Measurements from ENCODE around the gene PAFAH1B1. TPM values are rescaled to one million over a fixed set of nuclear protein-coding genes. Genes with fewer than 3 reads are reported as not detected.

Gene PAFAH1B1
- total RNA-seq, 5 donors from 2014 or later (not counting 1 experiment from before 2014, with no cell fraction given), result 113 to 133 (median 122) TPM

DNA sequence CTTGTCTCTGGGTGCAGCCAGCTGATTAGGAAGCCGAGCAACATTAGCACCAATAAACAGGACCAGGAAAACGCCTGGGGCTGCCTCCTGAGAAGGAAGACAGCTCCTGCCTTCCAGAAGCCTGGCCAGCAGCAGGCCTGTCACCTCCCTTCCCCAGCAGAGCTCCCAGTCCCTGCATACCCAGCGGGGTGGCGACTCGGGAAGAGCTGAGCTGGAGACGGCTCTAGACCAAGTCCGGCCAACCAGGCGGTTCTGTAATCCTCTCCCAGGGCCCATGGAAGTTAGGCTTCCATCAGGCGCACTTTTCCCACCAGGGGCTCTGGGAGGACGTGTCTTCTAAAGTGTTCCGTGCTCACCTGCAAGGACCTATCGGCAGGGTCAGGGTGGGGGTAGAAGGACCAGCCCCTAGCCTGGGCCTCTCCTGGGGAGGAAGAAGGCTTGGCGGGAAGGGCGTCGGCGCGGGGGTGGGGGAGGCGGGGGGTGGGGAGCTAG is 130.1 kb downstream of the PAFAH1B1 start:
- no peak overlapping the region for H3K27ac ChIP-seq (ENCODE audit: low read length)
- DNase-seq (no peak), ATAC-seq (replicated peaks in 1 of 4) (no peak)
- no peak overlapping the region for H3K4me3 ChIP-seq (ENCODE audit: control insufficient read depth in 1 of 2, extremely low read depth in 1 of 2, low read length in 1 of 2)
- Mint-ChIP-seq H3K36me3 (no peaks in the 10 kb centered on the region), H3K4me1 (peaks cover 5 to 6% (median 5%) of the 10 kb centered on the region in 3 donors), H3K9me3 (no peaks in the 10 kb centered on the region), H3K4me3 (peak overlapping the region; percentile 13 to 59 (median 34)), H3K27me3 (peaks cover 12 to 35% of the 10 kb centered on the region in 2 donors), H3K27ac (no peak overlapping the region)
- no peaks in the 10 kb centered on the region for H3K36me3 ChIP-seq (ENCODE audit: control insufficient read depth in 2 of 2, extremely low read depth in 1 of 2, insufficient read depth in 1 of 2, low read length in 1 of 2)
- POLR2A ChIA-PET, result no interaction called here
- peaks cover 0 to 11% of the 10 kb centered on the region in 2 experiments for H3K4me1 ChIP-seq (ENCODE audit: control insufficient read depth in 1 of 2, extremely low read depth in 1 of 2, insufficient read depth in 2 of 2, low read length in 2 of 2)
- CTCF ChIA-PET, result interaction anchor here in 1 of 2 donors (0.6 kb wide), 1 partner anchor 62 kb away, joined by 3 read pairs; no protein-coding TSS in a partner anchor
- WGBS (ENCODE audit: insufficient coverage), result 79% methylated on average over 3 of the region's 18 CpGs
- peaks cover 0 to 59% of the 10 kb centered on the region in 2 experiments for H3K27me3 ChIP-seq (replicated peaks in 1 of 2; ENCODE audit: control insufficient read depth in 2 of 2, extremely low read depth in 1 of 2, insufficient read depth in 2 of 2, low read length in 1 of 2)
- no peaks in the 10 kb centered on the region for H3K9me3 ChIP-seq

DNA sequence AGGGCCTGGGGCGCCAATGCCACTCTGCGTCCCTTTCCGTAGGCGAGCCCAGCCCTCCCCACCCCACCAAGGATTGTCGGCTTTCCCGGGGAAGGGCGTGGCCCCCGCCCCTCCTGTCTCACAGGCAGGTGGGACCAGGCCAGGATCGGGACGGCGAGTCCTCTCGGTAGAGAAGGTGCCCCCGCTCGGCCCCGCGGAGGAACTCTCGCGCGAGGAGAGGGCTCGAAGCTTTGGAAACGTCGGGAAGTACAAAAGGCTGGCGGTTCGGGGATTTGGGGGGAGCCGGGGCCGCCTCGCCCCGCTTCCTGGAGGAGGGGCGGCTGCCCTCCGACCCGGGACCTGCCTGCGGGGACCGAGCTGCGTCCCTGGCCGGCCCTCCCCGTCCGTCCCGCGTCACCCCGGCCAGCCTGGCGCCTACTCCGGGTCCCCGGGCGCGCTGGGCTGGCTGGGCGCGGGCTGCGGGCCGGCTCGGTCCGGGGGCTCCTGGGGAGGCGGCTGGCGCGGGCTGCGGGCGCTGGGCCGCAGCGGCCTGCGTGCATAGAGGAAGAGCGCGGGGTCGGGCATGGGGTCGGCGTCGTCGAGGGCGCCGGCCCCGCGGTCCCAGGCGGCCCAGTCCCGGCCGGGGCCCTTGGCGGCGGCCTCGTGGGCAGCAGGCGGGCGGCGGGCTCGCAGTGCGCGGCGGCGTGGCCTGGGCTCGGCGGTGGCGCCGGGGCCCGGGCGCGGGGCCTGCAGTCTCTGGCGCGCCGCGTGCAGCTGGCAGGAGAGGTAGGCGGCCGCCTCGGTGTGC is 130.7 kb downstream of the PAFAH1B1 start:
- Mint-ChIP-seq H3K9me3 (no peaks in the 10 kb centered on the region), H3K4me1 (peaks cover 5 to 6% (median 5%) of the 10 kb centered on the region in 3 donors), H3K27ac (no peak overlapping the region), H3K4me3 (peak overlapping the region; percentile 44 to 64 (median 59)), H3K36me3 (no peaks in the 10 kb centered on the region), H3K27me3 (peaks cover 12 to 37% of the 10 kb centered on the region in 2 donors)
- CTCF ChIA-PET, result interaction anchor here (0.6 to 0.7 kb wide), 5 partner anchors 10 to 300 kb away, joined by 3 read pairs; no protein-coding TSS in a partner anchor
- DNase-seq (no peak), ATAC-seq (replicated peaks in 1 of 4) (peak; percentile 6 to 49 (median 44))
- 4% methylated on average over 91 of the region's 98 CpGs for WGBS (ENCODE audit: insufficient coverage)
- Histone ChIP-seq H3K36me3 (ENCODE audit: control insufficient read depth in 2 of 2, extremely low read depth in 1 of 2, insufficient read depth in 1 of 2, low read length in 1 of 2) (no peaks in the 10 kb centered on the region), H3K27me3 (replicated peaks in 1 of 2; ENCODE audit: control insufficient read depth in 2 of 2, extremely low read depth in 1 of 2, insufficient read depth in 2 of 2, low read length in 1 of 2) (peaks cover 0 to 63% of the 10 kb centered on the region in 2 experiments), H3K27ac (ENCODE audit: low read length) (no peak overlapping the region), H3K4me3 (ENCODE audit: control insufficient read depth in 1 of 2, extremely low read depth in 1 of 2, low read length in 1 of 2) (peak overlapping the region in 1 of 2 donors; percentile 67), H3K9me3 (no peaks in the 10 kb centered on the region), H3K4me1 (ENCODE audit: control insufficient read depth in 1 of 2, extremely low read depth in 1 of 2, insufficient read depth in 2 of 2, low read length in 2 of 2) (peaks cover 0 to 11% of the 10 kb centered on the region in 2 experiments)
- POLR2A ChIA-PET, result no interaction called here

DNA sequence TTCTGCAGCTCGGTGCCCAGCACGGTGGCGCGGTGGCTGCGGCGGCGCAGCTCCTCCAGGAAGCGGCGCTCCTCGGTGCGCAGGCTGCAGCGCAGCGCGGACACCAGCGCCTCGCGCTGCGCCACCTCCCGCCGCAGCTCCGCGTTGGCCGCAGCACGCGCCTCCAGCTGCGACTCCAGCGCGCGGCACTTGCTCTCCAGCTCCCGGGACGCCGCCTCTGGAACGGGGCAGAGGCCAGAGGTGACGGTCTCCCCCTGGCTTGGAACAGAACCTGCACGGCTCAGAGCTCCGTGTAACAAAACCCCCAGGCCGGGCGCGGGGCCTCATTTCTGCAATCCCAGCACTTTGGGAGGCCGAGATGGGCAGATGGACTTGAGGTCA is 131.3 kb downstream of the PAFAH1B1 start:
- peak overlapping the region in 1 of 2 donors; percentile 67 for H3K4me3 ChIP-seq (ENCODE audit: control insufficient read depth in 1 of 2, extremely low read depth in 1 of 2, low read length in 1 of 2)
- H3K27me3 Mint-ChIP-seq, result peaks cover 12 to 39% of the 10 kb centered on the region in 2 donors
- POLR2A ChIA-PET, result no interaction called here

DNA sequence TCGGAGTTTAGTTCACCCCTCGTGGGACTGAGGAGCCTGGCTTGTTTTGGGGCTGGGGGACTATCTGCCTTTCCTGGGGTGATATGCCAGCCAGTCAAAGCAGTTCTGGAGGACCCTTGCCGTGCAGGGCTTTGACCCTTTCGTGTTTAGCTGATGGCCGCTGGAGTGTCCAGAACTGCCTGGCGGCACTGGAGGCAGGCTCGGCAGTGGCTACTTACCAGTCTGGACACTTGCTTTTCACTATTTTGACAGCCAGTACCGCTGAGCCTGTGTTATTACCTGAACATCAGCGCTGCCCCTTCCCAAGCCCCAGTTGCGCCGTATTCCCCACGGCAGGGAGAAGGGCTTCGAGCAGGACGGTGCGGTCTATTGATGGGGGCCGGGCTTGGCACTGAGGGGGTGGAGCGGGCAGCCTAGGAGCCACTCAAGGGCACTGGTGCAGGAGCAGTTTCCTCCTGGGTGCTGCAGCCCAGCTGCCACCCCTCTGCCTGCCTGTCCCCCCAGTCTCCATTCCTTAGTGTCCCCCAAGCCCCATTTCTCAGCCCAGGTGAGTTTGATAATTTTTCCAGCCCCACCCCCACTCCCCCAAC is 137.4 kb downstream of the PAFAH1B1 start:
- 86% methylated on average over 17 of the region's 17 CpGs for WGBS (ENCODE audit: insufficient coverage)
- no peak overlapping the region for H3K4me3 ChIP-seq (ENCODE audit: control insufficient read depth in 1 of 2, extremely low read depth in 1 of 2, low read length in 1 of 2)
- Mint-ChIP-seq H3K36me3 (no peaks in the 10 kb centered on the region), H3K27me3 (peaks cover 14 to 31% of the 10 kb centered on the region in 2 donors), H3K4me3 (no peak overlapping the region), H3K9me3 (no peaks in the 10 kb centered on the region), H3K4me1 (no peaks in the 10 kb centered on the region), H3K27ac (no peak overlapping the region)
- ATAC-seq (replicated peaks in 1 of 4) (no peak), DNase-seq (no peak)
- H3K27ac ChIP-seq (ENCODE audit: low read length), result no peak overlapping the region
- POLR2A ChIA-PET, result no interaction called here
- peaks cover 0 to 54% of the 10 kb centered on the region in 2 experiments for H3K27me3 ChIP-seq (replicated peaks in 1 of 2; ENCODE audit: control insufficient read depth in 2 of 2, extremely low read depth in 1 of 2, insufficient read depth in 2 of 2, low read length in 1 of 2)
- no peaks in the 10 kb centered on the region for H3K4me1 ChIP-seq (ENCODE audit: control insufficient read depth in 1 of 2, extremely low read depth in 1 of 2, insufficient read depth in 2 of 2, low read length in 2 of 2)
- H3K36me3 ChIP-seq (ENCODE audit: control insufficient read depth in 2 of 2, extremely low read depth in 1 of 2, insufficient read depth in 1 of 2, low read length in 1 of 2), result no peaks in the 10 kb centered on the region
- no peaks in the 10 kb centered on the region for H3K9me3 ChIP-seq
- CTCF ChIA-PET, result no interaction called here

More for the DNA sequence above, 131.3 kb downstream of the PAFAH1B1 start:
- CTCF ChIA-PET, result interaction anchor here (0.6 to 0.7 kb wide), 4 partner anchors 10 to 299 kb away, joined by 3 read pairs; no protein-coding TSS in a partner anchor
- Histone ChIP-seq H3K36me3 (ENCODE audit: control insufficient read depth in 2 of 2, extremely low read depth in 1 of 2, insufficient read depth in 1 of 2, low read length in 1 of 2) (no peaks in the 10 kb centered on the region), H3K4me1 (ENCODE audit: control insufficient read depth in 1 of 2, extremely low read depth in 1 of 2, insufficient read depth in 2 of 2, low read length in 2 of 2) (peaks cover 0 to 11% of the 10 kb centered on the region in 2 experiments), H3K27ac (ENCODE audit: low read length) (no peak overlapping the region), H3K27me3 (replicated peaks in 1 of 2; ENCODE audit: control insufficient read depth in 2 of 2, extremely low read depth in 1 of 2, insufficient read depth in 2 of 2, low read length in 1 of 2) (peaks cover 0 to 63% of the 10 kb centered on the region in 2 experiments), H3K9me3 (no peaks in the 10 kb centered on the region)
- Mint-ChIP-seq H3K36me3 (no peaks in the 10 kb centered on the region), H3K9me3 (no peaks in the 10 kb centered on the region), H3K4me1 (peaks cover 5 to 6% (median 5%) of the 10 kb centered on the region in 3 donors), H3K4me3 (peak overlapping the region in 2 of 3 donors; percentile 58 to 59), H3K27ac (no peak overlapping the region)
- 6% methylated on average over 40 of the region's 40 CpGs for WGBS (ENCODE audit: insufficient coverage)
- DNase-seq (peak in 16 of 35 experiments; percentile 15 to 65 (median 36)), ATAC-seq (replicated peaks in 1 of 4) (peak; percentile 82 to 93 (median 90))

DNA sequence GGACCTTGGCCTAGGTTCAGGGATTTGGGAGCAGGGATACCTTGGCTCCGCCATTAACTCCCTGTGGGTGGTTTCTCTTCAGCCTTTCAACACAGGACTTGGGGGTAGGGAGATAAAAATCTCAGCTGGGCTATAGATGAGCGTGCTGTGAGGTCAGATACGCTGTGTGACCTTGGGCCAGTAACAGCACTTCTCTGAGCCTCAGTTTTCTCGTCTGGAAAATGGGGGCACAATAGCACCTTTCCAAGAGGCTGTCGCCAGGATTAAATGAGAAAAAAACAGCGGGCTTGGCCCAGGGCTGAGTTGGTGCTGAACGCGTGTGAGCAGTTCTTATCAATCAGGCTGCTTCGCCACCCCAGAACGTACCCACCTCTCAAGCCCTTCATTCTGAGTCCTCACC is 138.4 kb downstream of the PAFAH1B1 start:
- Mint-ChIP-seq H3K4me1 (no peaks in the 10 kb centered on the region), H3K27me3 (peaks cover 14 to 30% of the 10 kb centered on the region in 2 donors), H3K36me3 (no peaks in the 10 kb centered on the region), H3K27ac (no peak overlapping the region), H3K4me3 (no peak overlapping the region), H3K9me3 (no peaks in the 10 kb centered on the region)
- peaks cover 0 to 50% of the 10 kb centered on the region in 2 experiments for H3K27me3 ChIP-seq (replicated peaks in 1 of 2; ENCODE audit: control insufficient read depth in 2 of 2, extremely low read depth in 1 of 2, insufficient read depth in 2 of 2, low read length in 1 of 2)
- ChIA-PET CTCF (no interaction called here), POLR2A (no interaction called here)
- H3K36me3 ChIP-seq (ENCODE audit: control insufficient read depth in 2 of 2, extremely low read depth in 1 of 2, insufficient read depth in 1 of 2, low read length in 1 of 2), result no peaks in the 10 kb centered on the region
- ATAC-seq (replicated peaks in 1 of 4) (no peak), DNase-seq (no peak)
- H3K9me3 ChIP-seq, result no peaks in the 10 kb centered on the region
- H3K4me3 ChIP-seq (ENCODE audit: control insufficient read depth in 1 of 2, extremely low read depth in 1 of 2, low read length in 1 of 2), result no peak overlapping the region
- no peak overlapping the region for H3K27ac ChIP-seq (ENCODE audit: low read length)
- 83% methylated on average over 10 of the region's 10 CpGs for WGBS (ENCODE audit: insufficient coverage)
- no peaks in the 10 kb centered on the region for H3K4me1 ChIP-seq (ENCODE audit: control insufficient read depth in 1 of 2, extremely low read depth in 1 of 2, insufficient read depth in 2 of 2, low read length in 2 of 2)

DNA sequence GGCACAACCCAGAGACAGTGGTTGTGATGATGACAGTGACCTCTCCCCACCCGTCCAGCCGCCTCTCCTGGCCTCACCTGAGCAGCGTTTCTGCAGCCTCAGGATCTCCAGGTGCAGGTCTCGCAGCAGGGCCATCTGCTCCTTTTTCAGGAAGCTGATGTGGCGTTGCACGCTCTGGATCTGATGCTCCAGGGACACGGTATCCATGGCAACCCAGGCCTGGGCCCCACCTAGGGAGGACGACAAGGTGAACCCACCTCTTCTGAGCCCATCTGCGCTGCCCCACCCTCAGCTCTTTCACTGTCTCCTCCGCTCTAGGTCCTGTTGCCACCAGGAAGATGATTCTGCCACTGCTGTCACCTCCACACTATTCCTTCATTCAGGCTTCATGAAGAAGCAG is 141.5 kb downstream of the PAFAH1B1 start:
- Histone ChIP-seq H3K36me3 (ENCODE audit: control insufficient read depth in 2 of 2, extremely low read depth in 1 of 2, insufficient read depth in 1 of 2, low read length in 1 of 2) (no peaks in the 10 kb centered on the region), H3K9me3 (no peaks in the 10 kb centered on the region), H3K4me1 (ENCODE audit: control insufficient read depth in 1 of 2, extremely low read depth in 1 of 2, insufficient read depth in 2 of 2, low read length in 2 of 2) (no peaks in the 10 kb centered on the region), H3K4me3 (ENCODE audit: control insufficient read depth in 1 of 2, extremely low read depth in 1 of 2, low read length in 1 of 2) (no peak overlapping the region), H3K27ac (ENCODE audit: low read length) (no peak overlapping the region), H3K27me3 (replicated peaks in 1 of 2; ENCODE audit: control insufficient read depth in 2 of 2, extremely low read depth in 1 of 2, insufficient read depth in 2 of 2, low read length in 1 of 2) (peaks cover 0 to 38% of the 10 kb centered on the region in 2 experiments)
- ChIA-PET CTCF (no interaction called here), POLR2A (no interaction called here)
- no peaks in the 10 kb centered on the region for H3K36me3 Mint-ChIP-seq
- H3K4me1 Mint-ChIP-seq, result no peaks in the 10 kb centered on the region
- DNase-seq (no peak), ATAC-seq (replicated peaks in 1 of 4) (no peak)
- no peak overlapping the region for H3K4me3 Mint-ChIP-seq
- no peaks in the 10 kb centered on the region for H3K9me3 Mint-ChIP-seq
- WGBS (ENCODE audit: insufficient coverage), result 70% methylated on average over 9 of the region's 10 CpGs
- no peak overlapping the region for H3K27ac Mint-ChIP-seq
- peaks cover 12 to 14% of the 10 kb centered on the region in 2 donors for H3K27me3 Mint-ChIP-seq

All from T-cell (primary cell).